SK-N-MC (cell line): Measurements from ENCODE around the gene UBE3C.

Experiments
- DNase-seq: peaks from one replicate; pipeline ENCODE4 v3.0.0-alpha.2; 2011; ENCODE audit warnings: low read depth, low spot score
- H3K27ac ChIP-seq: fragments of 200-600 bp; sonication (generic); 2 replicates; pipeline ENCODE4 v1.5.1; 2016; ENCODE audit warnings: mixed run types
- H3K36me3 ChIP-seq: fragments of 200-600 bp; sonication (generic); 2 replicates; pipeline ENCODE4 v1.6.1; 2017; ENCODE audit warnings: antibody characterized with exemption, low read length, mixed read lengths; ENCODE audit not compliant: insufficient read depth
- H3K4me3 ChIP-seq: fragments of 200-600 bp; sonication (generic); 2 replicates; pipeline ENCODE4 v1.5.1; 2016
- H3K9ac ChIP-seq: fragments of 200-600 bp; sonication (generic); 2 replicates; pipeline ENCODE4 v1.8.0; 2017; ENCODE audit warnings: mixed run types, mixed read lengths; ENCODE audit not compliant: insufficient read length
- H3K9me3 ChIP-seq: fragments of 200-600 bp; sonication (generic); 2 replicates; pipeline ENCODE4 v1.6.1; 2017; ENCODE audit warnings: low read depth, mild to moderate bottlenecking, antibody characterized with exemption, low read length, moderate library complexity, mixed read lengths
- EZH2 ChIP-seq: fragments of 200-600 bp; sonication (generic); IDR thresholded peaks from one replicate; pipeline ENCODE4 v1.6.1; 2017; ENCODE audit warnings: antibody characterized with exemption
- FOXP2 ChIP-seq: optimal IDR thresholded peaks from 2 replicates; pipeline ENCODE3; 2011; ENCODE audit warnings: mild to moderate bottlenecking, moderate library complexity; ENCODE audit not compliant: insufficient read depth; ENCODE audit errors: extremely low read length, control extremely low read depth
- POLR2AphosphoS5 ChIP-seq: IDR thresholded peaks from 2 replicates; pipeline ENCODE4 v1.6.1; 2012; ENCODE audit warnings: mild to moderate bottlenecking, low read depth, low read length, borderline replicate concordance

The UBE3C gene

DNA sequence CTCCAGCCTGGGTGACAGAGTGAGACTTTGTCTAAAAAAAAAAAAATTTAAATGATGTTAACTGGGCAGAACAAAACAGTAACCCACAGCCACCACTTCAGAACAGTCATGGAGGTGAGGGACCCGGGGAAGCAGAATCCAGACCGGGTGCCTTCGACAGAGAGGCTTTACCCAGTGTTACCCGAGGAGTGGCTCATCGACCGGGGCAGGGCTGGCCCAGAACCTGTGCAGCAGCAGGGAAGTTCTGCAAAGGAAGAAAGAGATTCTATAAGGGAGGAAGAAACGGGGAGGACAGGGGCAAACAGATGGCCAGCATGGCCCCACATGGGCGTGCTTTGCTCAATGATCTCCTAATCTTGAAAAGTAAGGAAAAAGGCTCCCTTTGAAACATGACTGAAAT is 26.0 kb upstream of the UBE3C start:
- no peak overlapping the region for H3K9ac ChIP-seq
- no peak overlapping the region for H3K4me3 ChIP-seq
- H3K27ac ChIP-seq: no peak overlapping the region
- H3K36me3 ChIP-seq: no peaks in the 10 kb centered on the region
- TF ChIP-seq POLR2AphosphoS5 (no peak), FOXP2 (no peak), EZH2 (no peak)
- no peaks in the 10 kb centered on the region for H3K9me3 ChIP-seq
- no peak for DNase-seq

DNA sequence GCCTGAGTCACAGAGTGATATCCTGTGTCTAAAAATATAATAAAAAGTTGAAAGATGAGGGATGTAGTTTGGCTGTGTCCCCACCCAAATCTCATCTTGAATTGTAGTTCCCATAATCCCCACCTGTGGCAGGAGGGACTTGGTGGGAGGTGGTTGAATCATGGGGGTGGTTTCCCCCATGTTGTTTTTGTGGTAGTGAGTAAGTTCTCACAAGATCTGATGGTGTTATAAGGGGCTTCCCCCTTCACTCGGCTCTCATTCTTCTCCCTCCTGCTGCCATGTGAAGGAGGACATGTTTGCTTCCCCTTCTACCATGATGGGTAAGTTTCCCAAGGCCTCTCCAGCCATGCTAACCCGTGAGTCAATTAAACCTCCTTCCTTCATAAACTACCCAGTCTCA is 25.1 kb upstream of the UBE3C start:
- Histone ChIP-seq H3K4me3 (no peak overlapping the region), H3K36me3 (no peaks in the 10 kb centered on the region), H3K9me3 (no peaks in the 10 kb centered on the region), H3K9ac (no peak overlapping the region), H3K27ac (no peak overlapping the region)
- no peak for TF ChIP-seq FOXP2
- no peak for DNase-seq

DNA sequence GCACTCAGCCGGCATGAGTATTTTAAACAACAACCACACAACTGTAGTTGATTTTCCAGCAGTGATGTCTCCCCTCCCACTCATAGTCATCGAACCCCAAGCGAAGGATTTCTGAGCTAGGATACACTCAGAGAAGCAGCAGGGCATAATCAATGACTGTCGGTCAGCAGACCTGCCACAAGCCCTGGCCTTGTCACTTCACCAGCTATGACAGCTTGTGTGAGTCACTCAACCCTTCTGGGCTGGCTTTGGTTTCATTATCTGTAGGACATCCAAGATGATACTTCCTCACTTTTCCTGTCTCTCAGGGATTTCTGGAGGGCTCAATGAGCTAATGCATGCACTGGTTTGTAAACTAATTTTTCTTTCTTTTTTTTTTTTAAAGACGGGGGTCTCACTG is 22.0 kb upstream of the UBE3C start:
- H3K27ac ChIP-seq: no peak overlapping the region
- H3K9me3 ChIP-seq: no peaks in the 10 kb centered on the region
- TF ChIP-seq FOXP2 (no peak), EZH2 (no peak), POLR2AphosphoS5 (no peak)
- H3K36me3 ChIP-seq: no peaks in the 10 kb centered on the region
- DNase-seq: no peak
- no peak overlapping the region for H3K9ac ChIP-seq
- no peak overlapping the region for H3K4me3 ChIP-seq

DNA sequence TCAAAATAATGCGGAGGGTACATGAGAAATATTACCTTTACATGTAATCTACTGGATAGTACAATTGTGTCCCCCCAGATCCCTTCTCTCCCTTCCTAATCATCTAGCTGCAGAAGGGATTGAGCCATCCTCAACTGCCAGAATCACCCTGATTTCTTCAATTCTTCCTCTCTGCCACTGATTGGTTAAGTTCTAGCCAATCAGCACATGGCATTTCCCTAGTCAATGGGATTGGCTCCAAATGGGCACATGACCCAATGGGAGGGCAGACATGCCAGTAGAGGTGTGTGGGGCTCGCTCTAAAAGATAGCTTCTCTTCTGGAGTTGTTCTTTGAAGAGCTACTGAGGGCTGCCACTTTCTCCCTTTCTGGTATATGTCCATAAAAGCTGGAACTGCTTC is 20.9 kb upstream of the UBE3C start:
- no peaks in the 10 kb centered on the region for H3K9me3 ChIP-seq
- H3K4me3 ChIP-seq: no peak overlapping the region
- H3K27ac ChIP-seq: no peak overlapping the region
- no peak overlapping the region for H3K9ac ChIP-seq
- TF ChIP-seq FOXP2 (no peak), POLR2AphosphoS5 (no peak), EZH2 (no peak)
- H3K36me3 ChIP-seq: no peaks in the 10 kb centered on the region
- no peak for DNase-seq

DNA sequence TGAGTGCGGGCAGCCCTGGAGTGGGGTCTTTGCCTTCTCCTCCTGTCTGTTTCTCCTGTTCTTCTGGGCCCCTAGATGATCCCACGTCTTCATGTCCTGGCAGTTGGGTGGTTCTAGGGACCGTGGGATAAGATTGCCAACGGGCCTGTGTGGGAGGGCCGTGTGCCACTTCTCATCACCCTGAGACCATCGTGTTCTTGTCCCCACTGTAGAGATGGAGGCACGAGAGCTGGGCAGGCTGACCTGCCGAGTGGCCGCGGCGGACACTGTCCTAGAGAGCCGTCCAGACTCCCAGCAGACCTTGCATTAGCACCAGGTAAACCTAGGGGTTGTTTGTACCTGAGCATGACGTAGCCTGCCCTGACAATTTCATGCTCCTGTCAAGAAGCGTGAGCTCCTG is 18.5 kb upstream of the UBE3C start:
- Histone ChIP-seq H3K4me3 (no peak overlapping the region), H3K36me3 (no peaks in the 10 kb centered on the region), H3K27ac (no peak overlapping the region), H3K9me3 (no peaks in the 10 kb centered on the region), H3K9ac (no peak overlapping the region)
- TF ChIP-seq FOXP2 (no peak), POLR2AphosphoS5 (no peak), EZH2 (no peak)
- no peak for DNase-seq

DNA sequence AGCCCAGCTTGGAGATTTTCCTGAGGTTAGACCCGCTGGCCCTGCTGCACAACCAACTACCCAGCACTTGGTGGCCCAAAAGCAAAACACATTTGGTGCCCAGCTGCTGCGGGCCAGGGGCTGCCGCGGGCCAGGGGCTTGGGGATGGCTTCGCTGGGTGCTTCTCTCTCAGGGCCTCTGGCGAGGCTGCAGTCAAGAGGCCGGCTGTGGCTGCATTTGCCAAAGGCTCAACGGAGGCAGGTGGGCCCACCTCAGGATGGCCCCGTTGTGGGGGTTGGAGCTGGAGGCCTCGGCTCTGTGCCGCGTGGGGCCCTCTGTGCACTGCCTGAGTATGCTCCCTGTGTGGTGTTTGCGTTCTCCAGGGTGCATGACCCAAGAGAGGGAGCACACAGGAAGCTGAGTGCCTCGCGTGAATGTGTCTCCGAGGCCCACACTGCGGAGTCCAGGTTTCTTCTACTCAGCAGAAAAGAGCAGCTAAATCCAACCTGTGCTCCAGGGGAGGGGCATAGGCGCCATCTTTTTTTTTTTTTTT is 17.5 kb upstream of the UBE3C start:
- Histone ChIP-seq H3K4me3 (no peak overlapping the region), H3K36me3 (no peaks in the 10 kb centered on the region), H3K9ac (no peak overlapping the region), H3K27ac (no peak overlapping the region), H3K9me3 (no peaks in the 10 kb centered on the region)
- TF ChIP-seq FOXP2: no peak
- no peak for TF ChIP-seq EZH2
- TF ChIP-seq POLR2AphosphoS5: no peak
- DNase-seq: no peak

DNA sequence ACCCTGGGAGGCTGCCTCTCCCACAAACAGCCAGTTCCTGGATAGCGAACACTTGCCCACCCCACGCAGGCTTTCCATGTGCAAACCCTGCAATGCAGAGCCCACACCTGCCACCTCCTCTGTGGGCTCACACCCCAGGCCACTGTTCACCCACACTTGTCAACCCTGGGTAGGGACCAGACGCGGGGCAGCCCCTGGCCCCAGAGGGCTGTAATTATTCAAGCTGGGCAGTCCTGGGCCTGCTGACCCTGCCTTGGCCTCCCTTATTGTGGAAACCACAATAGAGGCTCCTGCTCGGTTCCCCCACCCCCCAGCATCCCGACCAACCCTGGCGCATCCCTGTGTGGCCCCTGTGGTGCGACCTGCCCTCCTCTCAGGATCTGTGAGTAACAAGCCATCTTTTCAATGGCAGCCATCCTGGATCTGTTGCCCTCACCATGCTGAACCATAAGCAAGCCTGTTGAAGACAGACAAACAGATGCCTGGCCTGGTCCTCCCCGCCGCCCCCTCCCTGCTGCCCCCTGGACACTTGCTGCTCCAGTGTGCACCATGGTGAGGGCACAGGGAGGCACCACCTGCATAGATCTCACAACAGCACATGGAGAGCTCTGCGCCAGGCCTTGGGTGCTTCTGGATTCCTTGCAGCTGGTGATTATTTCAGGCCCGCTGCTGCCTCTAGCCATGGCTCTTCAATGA is 15.8 kb upstream of the UBE3C start:
- Histone ChIP-seq H3K36me3 (no peaks in the 10 kb centered on the region), H3K4me3 (no peak overlapping the region), H3K9me3 (no peaks in the 10 kb centered on the region), H3K27ac (no peak overlapping the region), H3K9ac (no peak overlapping the region)
- DNase-seq: no peak
- TF ChIP-seq POLR2AphosphoS5 (no peak), EZH2 (no peak), FOXP2 (no peak)

DNA sequence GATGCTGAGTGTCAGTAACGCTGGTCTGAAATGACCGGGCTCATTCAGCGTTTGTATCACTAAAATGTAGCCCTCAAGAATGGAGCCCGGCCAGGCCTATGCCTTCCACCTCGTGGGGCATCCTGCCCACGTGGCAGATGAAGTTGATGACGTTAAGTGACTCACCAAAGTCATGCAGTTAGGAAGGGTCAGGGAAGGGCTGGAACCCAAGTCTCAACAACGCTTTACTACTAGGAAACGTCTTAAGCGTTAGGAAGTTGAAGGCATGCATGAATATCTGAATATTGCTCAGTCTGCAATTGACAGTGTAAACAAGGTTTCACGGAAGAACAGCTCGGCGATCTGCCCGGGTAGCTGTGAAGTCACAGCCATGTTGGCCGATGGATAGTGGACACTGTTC is 14.0 kb upstream of the UBE3C start:
- Histone ChIP-seq H3K9ac (no peak overlapping the region), H3K36me3 (no peaks in the 10 kb centered on the region), H3K27ac (no peak overlapping the region), H3K9me3 (no peaks in the 10 kb centered on the region), H3K4me3 (no peak overlapping the region)
- no peak for TF ChIP-seq POLR2AphosphoS5
- no peak for TF ChIP-seq FOXP2
- TF ChIP-seq EZH2: no peak
- no peak for DNase-seq
